Astrocyte of the spinal cord (primary cell): ENCODE results near the gene CALN1.

ENCODE experiments used
- DNase-seq: peaks from one replicate; pipeline ENCODE4 v3.0.0; 2011; ENCODE audit warnings: low read depth, low spot score
- H3K4me3 ChIP-seq: 2 replicates; pipeline ENCODE4 v1.5.1; 2011; ENCODE audit warnings: low read depth, mild to moderate bottlenecking, low read length, moderate library complexity
- in situ Hi-C: cut with HindIII; loops from 2 replicates; pipeline ENCODE4 v1.10.0; 2017; ENCODE audit warnings: low sequenced_read_pairs
- TF ChIP-seq, protein P1 (sequence below): IDR thresholded peaks from 2 replicates; pipeline ENCODE4 v1.5.1; 2012; ENCODE audit warnings: low read depth, mild to moderate bottlenecking, low read length, inconsistent platforms

CALN1 gene

GRCh38 chr7:71804256-71804655 is 607.9 kb downstream of the CALN1 start:
- no peak overlapping the region for H3K4me3 ChIP-seq
- TF ChIP-seq, protein P1, sequence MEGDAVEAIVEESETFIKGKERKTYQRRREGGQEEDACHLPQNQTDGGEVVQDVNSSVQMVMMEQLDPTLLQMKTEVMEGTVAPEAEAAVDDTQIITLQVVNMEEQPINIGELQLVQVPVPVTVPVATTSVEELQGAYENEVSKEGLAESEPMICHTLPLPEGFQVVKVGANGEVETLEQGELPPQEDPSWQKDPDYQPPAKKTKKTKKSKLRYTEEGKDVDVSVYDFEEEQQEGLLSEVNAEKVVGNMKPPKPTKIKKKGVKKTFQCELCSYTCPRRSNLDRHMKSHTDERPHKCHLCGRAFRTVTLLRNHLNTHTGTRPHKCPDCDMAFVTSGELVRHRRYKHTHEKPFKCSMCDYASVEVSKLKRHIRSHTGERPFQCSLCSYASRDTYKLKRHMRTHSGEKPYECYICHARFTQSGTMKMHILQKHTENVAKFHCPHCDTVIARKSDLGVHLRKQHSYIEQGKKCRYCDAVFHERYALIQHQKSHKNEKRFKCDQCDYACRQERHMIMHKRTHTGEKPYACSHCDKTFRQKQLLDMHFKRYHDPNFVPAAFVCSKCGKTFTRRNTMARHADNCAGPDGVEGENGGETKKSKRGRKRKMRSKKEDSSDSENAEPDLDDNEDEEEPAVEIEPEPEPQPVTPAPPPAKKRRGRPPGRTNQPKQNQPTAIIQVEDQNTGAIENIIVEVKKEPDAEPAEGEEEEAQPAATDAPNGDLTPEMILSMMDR, result no peak
- in situ Hi-C loops, result no loop called here
- DNase-seq, result no peak

GRCh38 chr7:71801976-71802375 is 610.2 kb downstream of the CALN1 start:
- TF ChIP-seq, protein P1, result no peak
- no peak overlapping the region for H3K4me3 ChIP-seq
- in situ Hi-C loops, result no loop called here
- no peak for DNase-seq

DNA sequence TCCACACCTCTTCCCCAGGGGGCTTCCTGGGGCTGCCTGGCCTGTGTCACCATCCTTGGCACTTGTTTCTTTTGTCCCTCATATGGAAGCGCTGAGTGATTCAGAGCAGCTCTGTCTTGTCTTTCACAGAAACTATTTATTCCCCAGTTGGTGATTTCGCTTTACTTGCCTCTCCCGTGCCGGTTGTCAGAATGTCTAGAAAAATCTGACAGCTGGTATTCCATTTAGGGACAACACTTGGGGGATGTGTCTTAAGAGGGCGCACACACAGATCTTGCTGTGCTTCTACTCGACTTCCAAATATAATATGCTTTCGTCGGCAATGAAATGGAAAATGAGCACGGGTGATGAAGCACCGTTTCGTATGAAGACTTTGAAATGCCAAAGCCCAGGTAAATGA is 611.8 kb downstream of the CALN1 start:
- no peak for DNase-seq
- no peak overlapping the region for H3K4me3 ChIP-seq
- TF ChIP-seq, protein P1, result no peak
- in situ Hi-C loops, result no loop called here

DNA sequence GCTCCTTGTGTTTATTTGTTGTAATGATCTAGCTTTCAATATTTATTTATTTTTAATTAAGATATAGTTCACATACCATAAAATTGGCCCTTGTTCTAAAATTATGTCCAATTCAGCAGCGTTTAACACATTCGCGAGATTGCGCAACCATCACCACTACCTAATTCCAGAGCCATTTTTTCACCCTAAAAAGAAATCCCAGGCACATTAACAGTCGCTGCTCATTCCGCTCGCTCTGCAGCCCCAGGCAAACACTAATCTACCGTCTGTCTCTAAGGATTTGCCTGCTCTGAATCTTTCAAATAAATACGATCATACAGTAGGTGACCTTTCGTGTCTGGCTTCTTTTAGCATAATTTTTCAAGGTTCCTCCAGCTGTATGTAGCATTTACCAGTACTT is 616.7 kb downstream of the CALN1 start:
- in situ Hi-C loops, result no loop called here
- no peak overlapping the region for H3K4me3 ChIP-seq
- TF ChIP-seq, protein P1, result no peak
- no peak for DNase-seq

DNA sequence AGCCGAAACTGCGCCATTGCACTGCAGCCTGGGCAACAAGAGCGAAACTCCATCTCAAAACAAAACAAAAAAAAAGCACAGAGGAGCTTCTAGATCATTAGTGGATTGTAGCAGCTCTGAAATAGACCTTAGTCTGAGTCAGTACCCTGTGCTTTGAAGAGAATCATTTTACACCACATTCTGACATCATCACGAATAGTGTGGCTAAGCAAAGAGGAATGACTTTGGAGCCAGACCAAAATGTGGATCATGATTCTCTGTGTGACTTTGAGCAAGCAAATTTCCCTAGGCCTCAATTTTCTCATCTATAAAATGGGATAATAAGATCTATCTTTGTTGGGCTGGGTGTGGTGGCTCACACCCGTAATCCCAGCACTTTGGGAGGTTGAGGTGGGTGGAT is 618.9 kb downstream of the CALN1 start:
- in situ Hi-C loops, result no loop called here
- no peak overlapping the region for H3K4me3 ChIP-seq
- DNase-seq, result peak; percentile 71
- TF ChIP-seq, protein P1, result no peak

DNA sequence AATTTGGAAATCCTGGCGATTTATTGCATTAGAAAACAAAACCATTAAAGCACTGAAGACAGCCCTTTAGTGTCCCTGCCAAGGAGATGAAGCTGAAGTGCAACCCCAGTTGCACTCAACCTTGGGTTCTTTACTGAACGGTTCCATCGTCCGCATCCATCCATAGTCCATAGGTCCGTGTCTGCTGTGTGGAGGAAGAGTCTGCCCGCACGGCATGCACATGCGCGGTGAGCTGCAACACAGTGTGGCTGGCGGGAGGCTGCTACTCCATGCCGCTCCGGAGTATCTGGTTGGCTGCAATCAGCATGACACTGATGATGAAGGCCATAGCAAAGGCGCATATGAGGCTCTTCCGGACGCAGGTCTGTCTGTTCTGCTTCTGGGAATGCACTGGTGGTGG is 624.6 kb downstream of the CALN1 start:
- TF ChIP-seq, protein P1, result no peak
- no peak overlapping the region for H3K4me3 ChIP-seq
- DNase-seq, result no peak
- in situ Hi-C loops, result no loop called here

DNA sequence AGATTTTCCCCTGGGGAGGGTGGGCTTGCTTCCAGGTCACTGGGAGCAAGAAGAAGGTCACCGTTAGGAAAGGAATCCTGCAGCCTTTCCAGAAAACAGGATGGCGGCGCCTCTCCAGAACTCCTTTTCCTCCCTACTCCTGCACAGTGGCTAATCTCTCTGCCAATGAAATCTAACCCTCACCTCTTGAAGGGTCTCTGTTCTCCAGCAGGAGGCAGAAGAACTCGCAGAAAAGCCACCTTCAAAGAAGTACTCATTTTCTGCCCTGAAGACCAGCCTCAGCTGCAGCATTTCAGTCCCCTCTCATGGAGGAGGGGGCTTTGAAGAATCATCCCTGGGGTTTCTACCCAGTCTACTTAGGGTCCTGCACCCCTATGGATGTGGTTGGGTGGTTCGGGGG is 626.9 kb downstream of the CALN1 start:
- no peak for DNase-seq
- H3K4me3 ChIP-seq, result no peak overlapping the region
- in situ Hi-C loops, result no loop called here
- TF ChIP-seq, protein P1, result no peak
